H1 (cell line): ENCODE data around the gene FLOT1. TPM values are rescaled to one million over a fixed set of nuclear protein-coding genes. Genes with fewer than 3 reads are reported as not detected.
A peak's percentile ranks its signal among the peaks of the same experiment; 100 is the strongest.

ENCODE experiments used
- CTCF ChIA-PET: fragments of 300-600 bp; sonication (Branson Sonifier 250); formaldehyde crosslinking; loops from one replicate; lab custom pipeline; 2021; ENCODE audit not compliant: partially characterized antibody; lab: Charles Lee
- POLR2A ChIA-PET: fragments of 300-600 bp; sonication (Branson Sonifier 250); formaldehyde crosslinking; loops from one replicate; lab custom pipeline; 2021; ENCODE audit warnings: inconsistent platforms; ENCODE audit not compliant: partially characterized antibody; lab: Charles Lee
- DNase-seq, 2 experiments: peaks; one replicate each; pipeline versions ENCODE4 v3.0.0 to v3.0.0-alpha.2; 2010 to 2022; ENCODE audit warnings: low spot score in 2 of 2, low read depth in 1 of 2, mixed read lengths in 1 of 2
- FAIRE-seq: peaks from 2 replicates; lab custom pipeline; 2011; peaks lifted over from hg19 to GRCh38; lab: Jason Lieb, UNC
- H2AFZ ChIP-seq: 2 replicates; pipeline ENCODE4 v1.8.1; 2012; ENCODE audit warnings: low read length, inconsistent platforms
- H2AK5ac ChIP-seq: 2 replicates; pipeline ENCODE4 v1.6.1; 2013; ENCODE audit warnings: low read depth, low read length
- H2BK120ac ChIP-seq: replicated peaks from 2 replicates; pipeline ENCODE3; 2013; ENCODE audit warnings: low read depth, low read length, inconsistent platforms
- H2BK12ac ChIP-seq: 2 replicates; pipeline ENCODE4 v1.6.1; 2013; ENCODE audit warnings: low read depth, low read length
- H2BK15ac ChIP-seq: 2 replicates; pipeline ENCODE4 v1.6.1; 2013; ENCODE audit warnings: low read length
- H2BK20ac ChIP-seq: 2 replicates; pipeline ENCODE4 v1.6.1; 2013; ENCODE audit warnings: low read length
- H2BK5ac ChIP-seq: 2 replicates; pipeline ENCODE4 v1.6.1; 2013; ENCODE audit warnings: low read depth, low read length
- H3K14ac ChIP-seq: 2 replicates; pipeline ENCODE4 v1.6.1; 2013; ENCODE audit warnings: inconsistent platforms; ENCODE audit not compliant: insufficient read length
- H3K18ac ChIP-seq: 2 replicates; pipeline ENCODE4 v1.6.1; 2013; ENCODE audit warnings: low read length; ENCODE audit errors: extremely low read depth
- H3K23ac ChIP-seq: 2 replicates; pipeline ENCODE4 v1.6.1; 2013; ENCODE audit warnings: inconsistent platforms; ENCODE audit not compliant: insufficient read length
- H3K23me2 ChIP-seq: 2 replicates; pipeline ENCODE4 v1.6.1; 2013; ENCODE audit warnings: low read depth, low read length
- H3K27ac ChIP-seq: 2 replicates; pipeline ENCODE4 v1.6.1; 2011; ENCODE audit warnings: low read depth, low read length, inconsistent platforms
- H3K27me3 ChIP-seq, 4 experiments: replicated peaks in 1 of 4; 1 replicate in 1 of 4; 2 replicates in 3 of 4; pipeline versions ENCODE4 v1.6.1 to v1.8.1; 2011 to 2013; ENCODE audit warnings: low read length in 3 of 4, mild to moderate bottlenecking in 3 of 4, inconsistent platforms in 2 of 4, mixed read lengths in 2 of 4, moderate library complexity in 1 of 4; ENCODE audit not compliant: control insufficient read depth in 3 of 4, insufficient read depth in 3 of 4; ENCODE audit errors: extremely low read depth in 1 of 4
- H3K36me3 ChIP-seq, 4 experiments: 2 replicates each; pipeline versions ENCODE4 v1.6.1 to v1.8.1; 2011 to 2013; ENCODE audit warnings: mild to moderate bottlenecking in 4 of 4, low read length in 3 of 4, moderate library complexity in 2 of 4, control low read depth in 1 of 4, inconsistent platforms in 1 of 4; ENCODE audit not compliant: insufficient read depth in 4 of 4, control insufficient read depth in 2 of 4
- H3K4ac ChIP-seq: replicated peaks from 2 replicates; pipeline ENCODE3; 2013; ENCODE audit warnings: low read length, low read depth, mixed read lengths, inconsistent platforms; ENCODE audit not compliant: insufficient read length
- H3K4me1 ChIP-seq, 4 experiments: replicated peaks in 1 of 4; 1 replicate in 1 of 4; 2 replicates in 3 of 4; pipeline versions ENCODE4 v1.6.1 to v1.8.1; 2011 to 2013; ENCODE audit warnings: low read length in 3 of 4, inconsistent platforms in 2 of 4, mixed read lengths in 1 of 4; ENCODE audit not compliant: insufficient read depth in 4 of 4, control insufficient read depth in 3 of 4
- H3K4me2 ChIP-seq, 2 experiments: 2 replicates each; pipeline versions ENCODE4 v1.6.1 to v1.8.1; 2011 to 2013; ENCODE audit warnings: low read depth in 2 of 2, low read length in 2 of 2, control low read depth in 1 of 2, inconsistent platforms in 1 of 2, mild to moderate bottlenecking in 1 of 2; ENCODE audit not compliant: insufficient read depth in 1 of 2
- H3K4me3 ChIP-seq, 4 experiments: fragments of 200-600, 300-600 bp in 1 of 4; sonication (generic), shearing (Covaris generic), sonication (Bioruptor Twin) in 1 of 4; 2 replicates each; pipeline versions ENCODE4 v1.5.1 to v1.8.1; 2011 to 2016; ENCODE audit warnings: low read length in 4 of 4, low read depth in 3 of 4, control low read depth in 2 of 4, inconsistent platforms in 2 of 4, mild to moderate bottlenecking in 2 of 4, mixed read lengths in 1 of 4, moderate library complexity in 1 of 4; ENCODE audit not compliant: insufficient read depth in 2 of 4; ENCODE audit errors: extremely low read depth in 1 of 4
- H3K56ac ChIP-seq: replicated peaks from 2 replicates; pipeline ENCODE3; 2013; ENCODE audit warnings: low read depth, mild to moderate bottlenecking, mixed read lengths, low read length, inconsistent platforms; ENCODE audit not compliant: insufficient read length
- H3K79me1 ChIP-seq: 2 replicates; pipeline ENCODE4 v1.6.1; 2013; ENCODE audit warnings: low read depth, low read length, control low read depth
- H3K79me2 ChIP-seq, 2 experiments: 2 replicates each; pipeline versions ENCODE4 v1.6.1 to v1.8.1; 2012 to 2013; ENCODE audit warnings: low read length in 2 of 2, mild to moderate bottlenecking in 2 of 2, inconsistent platforms in 1 of 2; ENCODE audit not compliant: insufficient read depth in 2 of 2, control insufficient read depth in 1 of 2
- H3K9ac ChIP-seq, 4 experiments: replicated peaks in 1 of 4; 1 replicate in 1 of 4; 2 replicates in 3 of 4; pipeline versions ENCODE4 v1.6.1 to v1.8.1; 2011 to 2013; ENCODE audit warnings: low read depth in 3 of 4, low read length in 3 of 4, control low read depth in 2 of 4, mild to moderate bottlenecking in 2 of 4, moderate library complexity in 2 of 4, inconsistent platforms in 1 of 4; ENCODE audit errors: extremely low read depth in 1 of 4
- H3K9me3 ChIP-seq, 2 experiments: 2 replicates each; pipeline versions ENCODE4 v1.6.1 to v1.8.1; 2012 to 2013; ENCODE audit warnings: mild to moderate bottlenecking in 2 of 2, moderate library complexity in 2 of 2, control low read depth in 1 of 2, inconsistent platforms in 1 of 2, low read depth in 1 of 2, low read length in 1 of 2, mixed read lengths in 1 of 2; ENCODE audit not compliant: insufficient read depth in 2 of 2
- H4K20me1 ChIP-seq, 2 experiments: replicated peaks in 1 of 2; 2 replicates each; pipeline versions ENCODE3 to v1.8.1; 2011 to 2013; ENCODE audit warnings: inconsistent platforms in 2 of 2, low read length in 2 of 2, mild to moderate bottlenecking in 1 of 2; ENCODE audit not compliant: insufficient read depth in 2 of 2, control insufficient read depth in 1 of 2
- H4K5ac ChIP-seq: 2 replicates; pipeline ENCODE4 v1.6.1; 2013; ENCODE audit warnings: low read length, low read depth, mixed read lengths, inconsistent platforms; ENCODE audit not compliant: insufficient read length
- H4K8ac ChIP-seq: 2 replicates; pipeline ENCODE4 v1.8.0; 2013; ENCODE audit warnings: mild to moderate bottlenecking, moderate library complexity, low read length, inconsistent platforms; ENCODE audit not compliant: insufficient read depth; ENCODE audit errors: extremely low read depth
- H4K91ac ChIP-seq: replicated peaks from 2 replicates; pipeline ENCODE3; 2013; ENCODE audit warnings: low read length, mixed read lengths, inconsistent platforms; ENCODE audit not compliant: insufficient read length
- ASH2L ChIP-seq: fragments of 200-600, 300-600 bp; sonication (generic); IDR thresholded peaks from one replicate; pipeline ENCODE4 v1.7.1; 2017; ENCODE audit warnings: low read length
- SRF ChIP-seq: IDR thresholded peaks from 2 replicates; pipeline ENCODE4 v1.6.1; 2011; ENCODE audit warnings: mild to moderate bottlenecking, low read depth, low read length, moderate library complexity
- TEAD4 ChIP-seq: IDR thresholded peaks from 2 replicates; pipeline ENCODE4 v1.6.1; 2012; ENCODE audit warnings: low read depth, low read length, inconsistent platforms, mixed read lengths
- WGBS, 2 experiments: shearing (Covaris generic) in 1 of 2; methylation state at CpG; one replicate each; pipeline versions ENCODE4 v1.1.6 to v1.1.7; 2013 to 2015; ENCODE audit warnings: low lambda C conversion rate in 2 of 2, mixed read lengths in 2 of 2, inconsistent platforms in 1 of 2, low coverage in 1 of 2, missing lambda C conversion rate in 1 of 2; ENCODE audit not compliant: insufficient replicate concordance in 2 of 2, insufficient coverage in 1 of 2, insufficient read length in 1 of 2; ENCODE audit errors: extremely low coverage in 1 of 2, missing lambda C conversion rate in 1 of 2; 5-methylcytosine and 5-hydroxymethylcytosine counted together
- polyA plus RNA-seq, 7 experiments: library from polyadenylated mRNA; depleted of rRNA in 3 of 7; stranded (reverse) in 5 of 7; unstranded in 2 of 7; fragments of >200 nt in 5 of 7; fragments of 200-250 nt in 2 of 7; gene quantifications; 1 replicate in 5 of 7; 2 replicates in 1 of 7; 4 replicates in 1 of 7; pipeline versions ENCODE4 v1.2.1 to v1.2.3, GENCODE V29; 2011 to 2013; ENCODE audit warnings: missing spikeins in 2 of 7, mixed read lengths in 2 of 7
- total RNA-seq: library from RNA; stranded (reverse); fragmentation: NEBNext Ultra II Directional; extraction: Animal tissue kit (Norgen Biotek cat#: 25700); gene quantifications from 2 replicates; pipeline ENCODE4 v1.2.1, GENCODE V29; 2021
- TF ChIP-seq, protein P1 (sequence below): IDR thresholded peaks from 2 replicates; pipeline ENCODE4 v1.6.1; 2011; ENCODE audit warnings: low read length, improper control_type of control experiment

FLOT1 gene
- total and polyA plus RNA-seq, 2 of the 8 experiments (the other 6 are each of a cell fraction or from before 2014, with no cell fraction given) = 87.5 to 88.1 TPM

DNA sequence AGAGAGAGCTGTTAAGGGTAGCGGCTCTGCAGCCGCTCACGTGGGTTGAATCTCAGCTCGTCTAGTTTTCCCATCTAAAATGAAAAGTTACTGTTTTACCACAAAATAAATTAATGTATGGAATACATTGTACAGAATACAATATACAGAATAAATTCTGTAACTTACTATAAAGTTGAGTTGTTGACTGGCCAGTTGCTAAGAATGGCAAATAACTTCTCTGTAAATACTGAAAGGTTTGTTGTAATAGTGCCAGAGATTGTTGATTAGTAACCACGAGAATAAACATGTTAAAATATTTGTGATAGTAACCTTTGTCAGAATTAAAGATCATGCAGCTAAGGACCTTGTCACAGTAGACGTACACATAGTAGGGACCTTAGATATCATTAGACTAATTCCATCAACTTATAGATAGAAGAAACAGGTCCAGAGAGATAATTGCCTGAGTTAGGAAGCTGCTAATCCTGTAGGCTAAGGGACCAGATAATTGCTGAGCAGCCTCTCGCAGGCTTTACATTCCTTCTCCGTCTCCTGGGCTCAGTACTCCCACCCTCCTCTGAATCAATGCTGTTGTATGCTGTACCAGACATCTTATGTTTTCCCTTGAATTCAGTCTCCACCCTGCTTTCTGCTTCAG, 51.2 kb downstream of the FLOT1 start:
- peak overlapping the region; percentile 41 for H4K5ac ChIP-seq
- no peak for FAIRE-seq
- DNase-seq = no peak

More for the DNA sequence above, 51.2 kb downstream of the FLOT1 start:
- no peak overlapping the region for H2BK15ac ChIP-seq
- peaks cover 0 to 3% of the 10 kb centered on the region in 2 experiments; a peak in 1 of 4 replicates for H3K79me2 ChIP-seq
- H3K14ac ChIP-seq = no peak overlapping the region
- no peak overlapping the region for H2BK20ac ChIP-seq
- no peak overlapping the region for H3K27ac ChIP-seq
- TF ChIP-seq, protein P1, sequence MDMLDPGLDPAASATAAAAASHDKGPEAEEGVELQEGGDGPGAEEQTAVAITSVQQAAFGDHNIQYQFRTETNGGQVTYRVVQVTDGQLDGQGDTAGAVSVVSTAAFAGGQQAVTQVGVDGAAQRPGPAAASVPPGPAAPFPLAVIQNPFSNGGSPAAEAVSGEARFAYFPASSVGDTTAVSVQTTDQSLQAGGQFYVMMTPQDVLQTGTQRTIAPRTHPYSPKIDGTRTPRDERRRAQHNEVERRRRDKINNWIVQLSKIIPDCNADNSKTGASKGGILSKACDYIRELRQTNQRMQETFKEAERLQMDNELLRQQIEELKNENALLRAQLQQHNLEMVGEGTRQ = no peak
- TF ChIP-seq SRF (no peak), TEAD4 (no peak), ASH2L (no peak)
- H2BK120ac ChIP-seq = no peak overlapping the region
- H2AFZ ChIP-seq = 0 out of 2 replicates have a peak overlapping the region, but pooled peaks have one; percentile 37
- no peak overlapping the region for H3K56ac ChIP-seq
- H2BK5ac ChIP-seq = no peak overlapping the region; the same call in 1 of the 2 replicates
- H3K23ac ChIP-seq = no peak overlapping the region
- WGBS, 2 experiments = 33% methylated on average over 8 of the region's 8 CpGs; no CpG with 5 or more reads in 1 of the 2 experiments
- H3K9me3 ChIP-seq = no peaks in the 10 kb centered on the region
- no peaks in the 10 kb centered on the region for H4K20me1 ChIP-seq
- no peak overlapping the region for H3K18ac ChIP-seq
- no peak overlapping the region for H3K9ac ChIP-seq
- peaks cover 0 to 17% (median 12%) of the 10 kb centered on the region in 4 experiments; a peak in 6 of 7 replicates for H3K4me1 ChIP-seq
- H4K8ac ChIP-seq = no peak overlapping the region
- POLR2A ChIA-PET = interaction anchor here (0.9 to 26.7 kb wide), 9 partner anchors 8 to 77 kb away, joined by 3 to 732 read pairs (median 6); partner anchors contain the start of genes DHX16, FLOT1, IER3 and MDC1
- no peaks in the 10 kb centered on the region for H3K79me1 ChIP-seq
- CTCF ChIA-PET = interaction anchor here (0.6 to 2.7 kb wide), 7 partner anchors 10 to 40 kb away, joined by 3 to 12 read pairs (median 6); partner anchors contain the start of gene MDC1
- no peak overlapping the region for H3K4ac ChIP-seq
- no peaks in the 10 kb centered on the region for H3K27me3 ChIP-seq
- H2AK5ac ChIP-seq = no peak overlapping the region
- peaks cover 7% of the 10 kb centered on the region for H3K23me2 ChIP-seq
- H3K4me3 ChIP-seq = peak overlapping the region; percentile 86 to 92 (median 88)
- H3K36me3 ChIP-seq = no peaks in the 10 kb centered on the region; a peak in 1 of 8 replicates
- H2BK12ac ChIP-seq = no peak overlapping the region
- H3K4me2 ChIP-seq = peak overlapping the region; percentile 82 to 94
- no peak overlapping the region for H4K91ac ChIP-seq
